H1 (cell line): ENCODE results near the gene CDC42EP4. TPM values are rescaled to one million over a fixed set of nuclear protein-coding genes. Genes with fewer than 3 reads are reported as not detected.

Experiments
- CTCF ChIA-PET: fragments of 300-600 bp; sonication (Branson Sonifier 250); formaldehyde crosslinking; loops from one replicate; lab custom pipeline; 2021; ENCODE audit not compliant: partially characterized antibody; lab: Charles Lee
- POLR2A ChIA-PET: fragments of 300-600 bp; sonication (Branson Sonifier 250); formaldehyde crosslinking; loops from one replicate; lab custom pipeline; 2021; ENCODE audit warnings: inconsistent platforms; ENCODE audit not compliant: partially characterized antibody; lab: Charles Lee
- DNase-seq, 2 experiments: peaks; one replicate each; pipeline versions ENCODE4 v3.0.0 to v3.0.0-alpha.2; 2010 to 2022; ENCODE audit warnings: low spot score in 2 of 2, low read depth in 1 of 2, mixed read lengths in 1 of 2
- FAIRE-seq: peaks from 2 replicates; lab custom pipeline; 2011; peaks lifted over from hg19 to GRCh38; lab: Jason Lieb, UNC
- H2AFZ ChIP-seq: 2 replicates; pipeline ENCODE4 v1.8.1; 2012; ENCODE audit warnings: low read length, inconsistent platforms
- H2AK5ac ChIP-seq: 2 replicates; pipeline ENCODE4 v1.6.1; 2013; ENCODE audit warnings: low read depth, low read length
- H2BK120ac ChIP-seq: replicated peaks from 2 replicates; pipeline ENCODE3; 2013; ENCODE audit warnings: low read depth, low read length, inconsistent platforms
- H2BK12ac ChIP-seq: 2 replicates; pipeline ENCODE4 v1.6.1; 2013; ENCODE audit warnings: low read depth, low read length
- H2BK15ac ChIP-seq: 2 replicates; pipeline ENCODE4 v1.6.1; 2013; ENCODE audit warnings: low read length
- H2BK20ac ChIP-seq: 2 replicates; pipeline ENCODE4 v1.6.1; 2013; ENCODE audit warnings: low read length
- H2BK5ac ChIP-seq: 2 replicates; pipeline ENCODE4 v1.6.1; 2013; ENCODE audit warnings: low read depth, low read length
- H3K14ac ChIP-seq: 2 replicates; pipeline ENCODE4 v1.6.1; 2013; ENCODE audit warnings: inconsistent platforms; ENCODE audit not compliant: insufficient read length
- H3K18ac ChIP-seq: 2 replicates; pipeline ENCODE4 v1.6.1; 2013; ENCODE audit warnings: low read length; ENCODE audit errors: extremely low read depth
- H3K23ac ChIP-seq: 2 replicates; pipeline ENCODE4 v1.6.1; 2013; ENCODE audit warnings: inconsistent platforms; ENCODE audit not compliant: insufficient read length
- H3K23me2 ChIP-seq: 2 replicates; pipeline ENCODE4 v1.6.1; 2013; ENCODE audit warnings: low read depth, low read length
- H3K27ac ChIP-seq: 2 replicates; pipeline ENCODE4 v1.6.1; 2011; ENCODE audit warnings: low read depth, low read length, inconsistent platforms
- H3K27me3 ChIP-seq, 4 experiments: replicated peaks in 1 of 4; 1 replicate in 1 of 4; 2 replicates in 3 of 4; pipeline versions ENCODE4 v1.6.1 to v1.8.1; 2011 to 2013; ENCODE audit warnings: low read length in 3 of 4, mild to moderate bottlenecking in 3 of 4, inconsistent platforms in 2 of 4, mixed read lengths in 2 of 4, moderate library complexity in 1 of 4; ENCODE audit not compliant: control insufficient read depth in 3 of 4, insufficient read depth in 3 of 4; ENCODE audit errors: extremely low read depth in 1 of 4
- H3K36me3 ChIP-seq, 4 experiments: 2 replicates each; pipeline versions ENCODE4 v1.6.1 to v1.8.1; 2011 to 2013; ENCODE audit warnings: mild to moderate bottlenecking in 4 of 4, low read length in 3 of 4, moderate library complexity in 2 of 4, control low read depth in 1 of 4, inconsistent platforms in 1 of 4; ENCODE audit not compliant: insufficient read depth in 4 of 4, control insufficient read depth in 2 of 4
- H3K4ac ChIP-seq: replicated peaks from 2 replicates; pipeline ENCODE3; 2013; ENCODE audit warnings: low read length, low read depth, mixed read lengths, inconsistent platforms; ENCODE audit not compliant: insufficient read length
- H3K4me1 ChIP-seq, 4 experiments: replicated peaks in 1 of 4; 1 replicate in 1 of 4; 2 replicates in 3 of 4; pipeline versions ENCODE4 v1.6.1 to v1.8.1; 2011 to 2013; ENCODE audit warnings: low read length in 3 of 4, inconsistent platforms in 2 of 4, mixed read lengths in 1 of 4; ENCODE audit not compliant: insufficient read depth in 4 of 4, control insufficient read depth in 3 of 4
- H3K4me2 ChIP-seq, 2 experiments: 2 replicates each; pipeline versions ENCODE4 v1.6.1 to v1.8.1; 2011 to 2013; ENCODE audit warnings: low read depth in 2 of 2, low read length in 2 of 2, control low read depth in 1 of 2, inconsistent platforms in 1 of 2, mild to moderate bottlenecking in 1 of 2; ENCODE audit not compliant: insufficient read depth in 1 of 2
- H3K4me3 ChIP-seq, 4 experiments: fragments of 200-600, 300-600 bp in 1 of 4; sonication (generic), shearing (Covaris generic), sonication (Bioruptor Twin) in 1 of 4; 2 replicates each; pipeline versions ENCODE4 v1.5.1 to v1.8.1; 2011 to 2016; ENCODE audit warnings: low read length in 4 of 4, low read depth in 3 of 4, control low read depth in 2 of 4, inconsistent platforms in 2 of 4, mild to moderate bottlenecking in 2 of 4, mixed read lengths in 1 of 4, moderate library complexity in 1 of 4; ENCODE audit not compliant: insufficient read depth in 2 of 4; ENCODE audit errors: extremely low read depth in 1 of 4
- H3K56ac ChIP-seq: replicated peaks from 2 replicates; pipeline ENCODE3; 2013; ENCODE audit warnings: low read depth, mild to moderate bottlenecking, mixed read lengths, low read length, inconsistent platforms; ENCODE audit not compliant: insufficient read length
- H3K79me1 ChIP-seq: 2 replicates; pipeline ENCODE4 v1.6.1; 2013; ENCODE audit warnings: low read depth, low read length, control low read depth
- H3K79me2 ChIP-seq, 2 experiments: 2 replicates each; pipeline versions ENCODE4 v1.6.1 to v1.8.1; 2012 to 2013; ENCODE audit warnings: low read length in 2 of 2, mild to moderate bottlenecking in 2 of 2, inconsistent platforms in 1 of 2; ENCODE audit not compliant: insufficient read depth in 2 of 2, control insufficient read depth in 1 of 2
- H3K9ac ChIP-seq, 4 experiments: replicated peaks in 1 of 4; 1 replicate in 1 of 4; 2 replicates in 3 of 4; pipeline versions ENCODE4 v1.6.1 to v1.8.1; 2011 to 2013; ENCODE audit warnings: low read depth in 3 of 4, low read length in 3 of 4, control low read depth in 2 of 4, mild to moderate bottlenecking in 2 of 4, moderate library complexity in 2 of 4, inconsistent platforms in 1 of 4; ENCODE audit errors: extremely low read depth in 1 of 4
- H3K9me3 ChIP-seq, 2 experiments: 2 replicates each; pipeline versions ENCODE4 v1.6.1 to v1.8.1; 2012 to 2013; ENCODE audit warnings: mild to moderate bottlenecking in 2 of 2, moderate library complexity in 2 of 2, control low read depth in 1 of 2, inconsistent platforms in 1 of 2, low read depth in 1 of 2, low read length in 1 of 2, mixed read lengths in 1 of 2; ENCODE audit not compliant: insufficient read depth in 2 of 2
- H4K20me1 ChIP-seq, 2 experiments: replicated peaks in 1 of 2; 2 replicates each; pipeline versions ENCODE3 to v1.8.1; 2011 to 2013; ENCODE audit warnings: inconsistent platforms in 2 of 2, low read length in 2 of 2, mild to moderate bottlenecking in 1 of 2; ENCODE audit not compliant: insufficient read depth in 2 of 2, control insufficient read depth in 1 of 2
- H4K5ac ChIP-seq: 2 replicates; pipeline ENCODE4 v1.6.1; 2013; ENCODE audit warnings: low read length, low read depth, mixed read lengths, inconsistent platforms; ENCODE audit not compliant: insufficient read length
- H4K8ac ChIP-seq: 2 replicates; pipeline ENCODE4 v1.8.0; 2013; ENCODE audit warnings: mild to moderate bottlenecking, moderate library complexity, low read length, inconsistent platforms; ENCODE audit not compliant: insufficient read depth; ENCODE audit errors: extremely low read depth
- H4K91ac ChIP-seq: replicated peaks from 2 replicates; pipeline ENCODE3; 2013; ENCODE audit warnings: low read length, mixed read lengths, inconsistent platforms; ENCODE audit not compliant: insufficient read length
- FOSL1 ChIP-seq: IDR thresholded peaks from 2 replicates; pipeline ENCODE4 v1.6.1; 2011; ENCODE audit warnings: mild to moderate bottlenecking, low read depth, low read length, moderate library complexity; ENCODE audit not compliant: insufficient read depth
- JUND ChIP-seq: IDR thresholded peaks from 2 replicates; pipeline ENCODE4 v1.6.1; 2011; ENCODE audit warnings: mild to moderate bottlenecking, improper control_type of control experiment, low read length
- POLR2AphosphoS5 ChIP-seq: IDR thresholded peaks from 2 replicates; pipeline ENCODE4 v1.6.1; 2011; ENCODE audit warnings: low read depth, low read length
- YY1 ChIP-seq: IDR thresholded peaks from 2 replicates; pipeline ENCODE4 v1.6.1; 2011; ENCODE audit warnings: low read depth, mild to moderate bottlenecking, low read length
- polyA plus RNA-seq, 7 experiments: library from polyadenylated mRNA; depleted of rRNA in 3 of 7; stranded (reverse) in 5 of 7; unstranded in 2 of 7; fragments of >200 nt in 5 of 7; fragments of 200-250 nt in 2 of 7; gene quantifications; 1 replicate in 5 of 7; 2 replicates in 1 of 7; 4 replicates in 1 of 7; pipeline versions ENCODE4 v1.2.1 to v1.2.3, GENCODE V29; 2011 to 2013; ENCODE audit warnings: missing spikeins in 2 of 7, mixed read lengths in 2 of 7
- total RNA-seq: library from RNA; stranded (reverse); fragmentation: NEBNext Ultra II Directional; extraction: Animal tissue kit (Norgen Biotek cat#: 25700); gene quantifications from 2 replicates; pipeline ENCODE4 v1.2.1, GENCODE V29; 2021

Gene CDC42EP4
- total and polyA plus RNA-seq, 2 of the 8 experiments (the other 6 are each of a cell fraction or from before 2014, with no cell fraction given) = 8.8 to 12.6 TPM

- no peak for FAIRE-seq
- Histone ChIP-seq H4K5ac (no peak overlapping the region), H3K4me1 (no peaks in the 10 kb centered on the region), H3K23me2 (peaks cover 5% of the 10 kb centered on the region; the same call in 1 of the 2 replicates), H3K27me3 (no peaks in the 10 kb centered on the region; a peak in 1 of 7 replicates), H4K20me1 (no peaks in the 10 kb centered on the region), H2AFZ (no peak overlapping the region), H3K18ac (no peak overlapping the region), H3K9me3 (peaks cover 0 to 3% of the 10 kb centered on the region in 2 experiments; a peak in 1 of 4 replicates), H3K9ac (no peak overlapping the region), H3K14ac (no peak overlapping the region), H3K4ac (no peak overlapping the region), H2BK15ac (no peak overlapping the region), H4K91ac (no peak overlapping the region), H3K36me3 (no peaks in the 10 kb centered on the region), H3K56ac (no peak overlapping the region), H2BK5ac (no peak overlapping the region), H3K27ac (no peak overlapping the region), H3K23ac (no peak overlapping the region), H3K79me2 (no peaks in the 10 kb centered on the region), H2AK5ac (no peak overlapping the region), H3K4me3 (no peak overlapping the region), H3K4me2 (no peak overlapping the region), H2BK20ac (no peak overlapping the region), H2BK120ac (no peak overlapping the region), H4K8ac (no peak overlapping the region), H2BK12ac (no peak overlapping the region), H3K79me1 (no peaks in the 10 kb centered on the region)
- ChIA-PET POLR2A (no interaction called here), CTCF (interaction anchor here (1.2 to 6.5 kb wide), 4 partner anchors 15 to 708 kb away, joined by 3 to 35 read pairs (median 4); partner anchors contain the start of gene CDC42EP4)
- DNase-seq = no peak
- no peak for TF ChIP-seq FOSL1
- no peak for TF ChIP-seq POLR2AphosphoS5
- TF ChIP-seq JUND = no peak
- no peak for TF ChIP-seq YY1
Observed at GRCh38 chr17:73269329-73269615, 42.5 kb downstream of the CDC42EP4 start.
